SK-N-SH treated with all-trans-retinoic acid at 6 μM for 48 hours (cell line): Measurements from ENCODE around the gene OLAH.

Experiments
- ATAC-seq: fragments of 200-7000 bp; cut with Tn5 transposase; 3 replicates; pipeline ENCODE4 v1.9.1; 2020; ENCODE audit warnings: mild to moderate bottlenecking, moderate library complexity
- ARNTL ChIP-seq: fragments of 450-650 bp; formaldehyde crosslinking; IDR thresholded peaks from 2 replicates; pipeline ENCODE4 v1.5.0; 2020; ENCODE audit warnings: low read depth, mild to moderate bottlenecking, moderate library complexity, borderline replicate concordance
- BACH2 ChIP-seq: fragments of 250-450 bp; sonication (Bioruptor Pico); IDR thresholded peaks from 2 replicates; pipeline ENCODE4 v1.9.0; 2021; ENCODE audit warnings: mild to moderate bottlenecking, borderline replicate concordance
- CSDC2 ChIP-seq: fragments of 250-450 bp; sonication (Bioruptor Pico); IDR thresholded peaks from 2 replicates; pipeline ENCODE4 v1.5.0; 2020; ENCODE audit warnings: mild to moderate bottlenecking, moderate library complexity
- ESRRG ChIP-seq: fragments of 250-450 bp; sonication (Bioruptor Pico); IDR thresholded peaks from 2 replicates; pipeline ENCODE4 v1.6.1; 2021; ENCODE audit warnings: mild to moderate bottlenecking
- GLIS3 ChIP-seq: fragments of 250-450 bp; sonication (Bioruptor Pico); IDR thresholded peaks from 2 replicates; pipeline ENCODE4 v1.5.0; 2020; ENCODE audit warnings: mild to moderate bottlenecking, moderate library complexity
- ISL1 ChIP-seq: fragments of 250-450 bp; sonication (Bioruptor Pico); IDR thresholded peaks from 2 replicates; pipeline ENCODE4 v2.1.2; 2022; ENCODE audit warnings: mild to moderate bottlenecking, moderate library complexity
- OSR1 ChIP-seq: fragments of 250-450 bp; sonication (Bioruptor Pico); IDR thresholded peaks from 2 replicates; pipeline ENCODE4 v1.8.0; 2022; ENCODE audit warnings: moderate library complexity, mild to moderate bottlenecking, inconsistent platforms
- PPARA ChIP-seq: fragments of 250-450 bp; sonication (Bioruptor Pico); IDR thresholded peaks from 2 replicates; pipeline ENCODE4 v1.5.0; 2020; ENCODE audit warnings: mild to moderate bottlenecking, borderline replicate concordance
- RARB ChIP-seq: fragments of 250-450 bp; sonication (Bioruptor Pico); IDR thresholded peaks from 2 replicates; pipeline ENCODE4 v1.8.0; 2021; ENCODE audit warnings: mild to moderate bottlenecking, moderate library complexity
- SNAI2 ChIP-seq: fragments of 250-450 bp; sonication (Bioruptor Pico); IDR thresholded peaks from 2 replicates; pipeline ENCODE4 v1.5.0; 2020; ENCODE audit warnings: mild to moderate bottlenecking, moderate library complexity
- TCF4 ChIP-seq: fragments of 250-450 bp; sonication (Bioruptor Pico); IDR thresholded peaks from 2 replicates; pipeline ENCODE4 v1.8.0; 2021; ENCODE audit warnings: mild to moderate bottlenecking, moderate library complexity, borderline replicate concordance
- TOX ChIP-seq: fragments of 250-450 bp; sonication (Bioruptor Pico); IDR thresholded peaks from 2 replicates; pipeline ENCODE4 v1.8.0; 2021; ENCODE audit warnings: mild to moderate bottlenecking, moderate library complexity, borderline replicate concordance
- ZC3H10 ChIP-seq: fragments of 250-450 bp; sonication (Bioruptor Pico); IDR thresholded peaks from 2 replicates; pipeline ENCODE4 v1.5.1; 2021; ENCODE audit warnings: mild to moderate bottlenecking, moderate library complexity
- ZFP3 ChIP-seq: fragments of 250-450 bp; sonication (Bioruptor Pico); IDR thresholded peaks from 2 replicates; pipeline ENCODE4 v1.5.0; 2020; ENCODE audit warnings: mild to moderate bottlenecking, moderate library complexity
- ZFP30 ChIP-seq: fragments of 450-650 bp; formaldehyde crosslinking; IDR thresholded peaks from 2 replicates; pipeline ENCODE4 v1.5.0; 2022; ENCODE audit warnings: mild to moderate bottlenecking, moderate library complexity
- ZNF565 ChIP-seq: fragments of 450-650 bp; formaldehyde crosslinking; conservative IDR thresholded peaks from 2 replicates; pipeline ENCODE4 v1.5.0; 2020; ENCODE audit warnings: low read depth, mild to moderate bottlenecking, moderate library complexity
- ZNF70 ChIP-seq: fragments of 450-650 bp; formaldehyde crosslinking; IDR thresholded peaks from 2 replicates; pipeline ENCODE4 v1.5.0; 2020; ENCODE audit warnings: mild to moderate bottlenecking, moderate library complexity
- ZNF8 ChIP-seq: fragments of 450-650 bp; formaldehyde crosslinking; IDR thresholded peaks from 2 replicates; pipeline ENCODE4 v1.5.0; 2020; ENCODE audit warnings: mild to moderate bottlenecking, moderate library complexity
- TF ChIP-seq, protein P1 (sequence below): fragments of 250-450 bp; sonication (Bioruptor Pico); IDR thresholded peaks from 2 replicates; pipeline ENCODE4 v1.8.0; 2020; ENCODE audit warnings: mild to moderate bottlenecking, moderate library complexity, borderline replicate concordance
- TF ChIP-seq, protein P2 (sequence below): fragments of 250-450 bp; sonication (Bioruptor Pico); IDR thresholded peaks from 2 replicates; pipeline ENCODE4 v1.5.1; 2020; ENCODE audit warnings: low read depth, mild to moderate bottlenecking, moderate library complexity
- TF ChIP-seq, protein P3 (sequence below): fragments of 250-450 bp; sonication (Bioruptor Pico); IDR thresholded peaks from 2 replicates; pipeline ENCODE4 v1.5.0; 2020; ENCODE audit warnings: mild to moderate bottlenecking, moderate library complexity
- TF ChIP-seq, protein P4 (sequence below): fragments of 250-450 bp; sonication (Bioruptor Pico); IDR thresholded peaks from 2 replicates; pipeline ENCODE4 v1.8.0; 2021; ENCODE audit warnings: low read depth, mild to moderate bottlenecking, moderate library complexity, borderline replicate concordance

Gene OLAH

DNA sequence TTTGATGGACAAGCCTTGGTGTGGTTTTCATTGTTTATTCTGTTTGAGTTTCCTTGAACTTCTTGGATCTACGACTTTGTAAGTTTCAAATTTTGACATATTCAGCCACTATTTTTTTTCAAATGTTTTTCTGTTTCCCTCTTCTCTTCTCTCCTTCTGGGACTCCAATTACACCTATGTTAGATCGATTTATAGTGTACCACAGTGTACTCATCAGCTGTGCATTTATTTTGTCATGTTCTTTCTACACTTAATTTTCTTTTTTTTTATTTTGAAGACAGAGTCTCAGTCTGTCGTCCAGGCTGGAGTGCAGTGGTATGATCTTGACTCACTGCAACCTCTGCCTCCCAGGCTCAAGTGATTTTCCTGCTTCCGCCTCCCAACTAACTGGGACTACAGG lies 16.2 kb downstream of the OLAH start:
- no peak for TF ChIP-seq ZFP3 (CRISPR knock-in tag)
- no peak for TF ChIP-seq TOX (CRISPR knock-in tag)
- TF ChIP-seq ZC3H10 (CRISPR knock-in tag), result no peak
- no peak for TF ChIP-seq OSR1
- TF ChIP-seq, protein P1, sequence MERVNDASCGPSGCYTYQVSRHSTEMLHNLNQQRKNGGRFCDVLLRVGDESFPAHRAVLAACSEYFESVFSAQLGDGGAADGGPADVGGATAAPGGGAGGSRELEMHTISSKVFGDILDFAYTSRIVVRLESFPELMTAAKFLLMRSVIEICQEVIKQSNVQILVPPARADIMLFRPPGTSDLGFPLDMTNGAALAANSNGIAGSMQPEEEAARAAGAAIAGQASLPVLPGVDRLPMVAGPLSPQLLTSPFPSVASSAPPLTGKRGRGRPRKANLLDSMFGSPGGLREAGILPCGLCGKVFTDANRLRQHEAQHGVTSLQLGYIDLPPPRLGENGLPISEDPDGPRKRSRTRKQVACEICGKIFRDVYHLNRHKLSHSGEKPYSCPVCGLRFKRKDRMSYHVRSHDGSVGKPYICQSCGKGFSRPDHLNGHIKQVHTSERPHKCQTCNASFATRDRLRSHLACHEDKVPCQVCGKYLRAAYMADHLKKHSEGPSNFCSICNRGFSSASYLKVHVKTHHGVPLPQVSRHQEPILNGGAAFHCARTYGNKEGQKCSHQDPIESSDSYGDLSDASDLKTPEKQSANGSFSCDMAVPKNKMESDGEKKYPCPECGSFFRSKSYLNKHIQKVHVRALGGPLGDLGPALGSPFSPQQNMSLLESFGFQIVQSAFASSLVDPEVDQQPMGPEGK, result no peak
- no peak for TF ChIP-seq PPARA (CRISPR knock-in tag)
- TF ChIP-seq, protein P2, sequence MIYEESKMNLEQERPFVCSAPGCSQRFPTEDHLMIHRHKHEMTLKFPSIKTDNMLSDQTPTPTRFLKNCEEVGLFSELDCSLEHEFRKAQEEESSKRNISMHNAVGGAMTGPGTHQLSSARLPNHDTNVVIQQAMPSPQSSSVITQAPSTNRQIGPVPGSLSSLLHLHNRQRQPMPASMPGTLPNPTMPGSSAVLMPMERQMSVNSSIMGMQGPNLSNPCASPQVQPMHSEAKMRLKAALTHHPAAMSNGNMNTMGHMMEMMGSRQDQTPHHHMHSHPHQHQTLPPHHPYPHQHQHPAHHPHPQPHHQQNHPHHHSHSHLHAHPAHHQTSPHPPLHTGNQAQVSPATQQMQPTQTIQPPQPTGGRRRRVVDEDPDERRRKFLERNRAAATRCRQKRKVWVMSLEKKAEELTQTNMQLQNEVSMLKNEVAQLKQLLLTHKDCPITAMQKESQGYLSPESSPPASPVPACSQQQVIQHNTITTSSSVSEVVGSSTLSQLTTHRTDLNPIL (CRISPR knock-in tag), result no peak
- no peak for TF ChIP-seq ZFP30
- no peak for TF ChIP-seq CSDC2 (CRISPR knock-in tag)
- no peak for TF ChIP-seq SNAI2 (CRISPR knock-in tag)
- TF ChIP-seq ZNF565 (CRISPR knock-in tag), result no peak
- no peak for TF ChIP-seq ZNF70 (CRISPR knock-in tag)
- TF ChIP-seq RARB, result no peak
- TF ChIP-seq ARNTL (CRISPR knock-in tag), result no peak
- TF ChIP-seq, protein P3, sequence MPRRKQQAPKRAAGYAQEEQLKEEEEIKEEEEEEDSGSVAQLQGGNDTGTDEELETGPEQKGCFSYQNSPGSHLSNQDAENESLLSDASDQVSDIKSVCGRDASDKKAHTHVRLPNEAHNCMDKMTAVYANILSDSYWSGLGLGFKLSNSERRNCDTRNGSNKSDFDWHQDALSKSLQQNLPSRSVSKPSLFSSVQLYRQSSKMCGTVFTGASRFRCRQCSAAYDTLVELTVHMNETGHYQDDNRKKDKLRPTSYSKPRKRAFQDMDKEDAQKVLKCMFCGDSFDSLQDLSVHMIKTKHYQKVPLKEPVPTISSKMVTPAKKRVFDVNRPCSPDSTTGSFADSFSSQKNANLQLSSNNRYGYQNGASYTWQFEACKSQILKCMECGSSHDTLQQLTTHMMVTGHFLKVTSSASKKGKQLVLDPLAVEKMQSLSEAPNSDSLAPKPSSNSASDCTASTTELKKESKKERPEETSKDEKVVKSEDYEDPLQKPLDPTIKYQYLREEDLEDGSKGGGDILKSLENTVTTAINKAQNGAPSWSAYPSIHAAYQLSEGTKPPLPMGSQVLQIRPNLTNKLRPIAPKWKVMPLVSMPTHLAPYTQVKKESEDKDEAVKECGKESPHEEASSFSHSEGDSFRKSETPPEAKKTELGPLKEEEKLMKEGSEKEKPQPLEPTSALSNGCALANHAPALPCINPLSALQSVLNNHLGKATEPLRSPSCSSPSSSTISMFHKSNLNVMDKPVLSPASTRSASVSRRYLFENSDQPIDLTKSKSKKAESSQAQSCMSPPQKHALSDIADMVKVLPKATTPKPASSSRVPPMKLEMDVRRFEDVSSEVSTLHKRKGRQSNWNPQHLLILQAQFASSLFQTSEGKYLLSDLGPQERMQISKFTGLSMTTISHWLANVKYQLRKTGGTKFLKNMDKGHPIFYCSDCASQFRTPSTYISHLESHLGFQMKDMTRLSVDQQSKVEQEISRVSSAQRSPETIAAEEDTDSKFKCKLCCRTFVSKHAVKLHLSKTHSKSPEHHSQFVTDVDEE (CRISPR knock-in tag), result no peak
- TF ChIP-seq ISL1 (CRISPR knock-in tag), result no peak
- TF ChIP-seq, all 23 proteins: peak for 0
- ATAC-seq, result no peak

DNA sequence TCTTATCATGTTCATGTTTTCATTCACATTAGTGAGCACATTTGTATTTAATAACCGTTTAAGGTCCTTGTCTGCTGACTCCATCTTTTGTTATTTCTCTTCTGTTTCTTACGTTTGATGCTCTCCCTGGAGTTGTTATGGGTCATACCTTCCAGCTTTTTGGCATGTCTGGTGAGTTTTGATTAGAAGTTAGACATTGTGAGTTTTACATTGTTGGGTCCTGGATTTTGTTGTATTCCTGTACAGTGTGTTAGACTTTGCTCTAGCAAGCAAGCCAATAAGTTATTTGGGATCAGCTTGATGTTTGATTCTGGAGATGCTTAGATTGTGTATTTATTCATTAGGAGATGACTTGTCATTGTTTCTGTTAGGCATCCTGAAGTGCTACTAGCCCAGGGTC lies 16.9 kb downstream of the OLAH start:
- no peak for ATAC-seq
- no peak for TF ChIP-seq ZC3H10 (CRISPR knock-in tag)
- TF ChIP-seq SNAI2 (CRISPR knock-in tag), result no peak
- no peak for TF ChIP-seq ARNTL (CRISPR knock-in tag)
- TF ChIP-seq, protein P1, result no peak
- TF ChIP-seq ZFP3 (CRISPR knock-in tag), result no peak
- no peak for TF ChIP-seq ESRRG (CRISPR knock-in tag)

DNA sequence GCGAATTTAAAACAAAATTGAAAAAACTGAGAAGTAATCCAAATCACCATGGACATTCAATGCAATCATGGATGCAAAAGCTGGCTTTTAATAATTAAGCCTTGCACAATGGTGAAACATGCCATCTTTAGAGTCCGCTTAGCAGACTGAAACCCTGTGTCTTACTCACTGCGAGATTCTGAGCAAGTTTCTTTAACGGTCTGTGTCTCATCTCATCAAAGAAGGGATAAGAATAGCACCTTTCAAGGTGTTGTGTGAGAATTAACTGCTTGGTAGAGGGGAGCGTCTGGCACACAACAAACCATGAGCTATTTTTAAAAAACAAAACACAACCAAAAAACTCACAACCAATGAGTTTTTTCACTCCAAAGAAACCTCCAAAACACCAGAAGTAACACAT lies 23.4 kb downstream of the OLAH start:
- ATAC-seq, result no peak
- TF ChIP-seq, protein P2 (CRISPR knock-in tag), result no peak
- TF ChIP-seq CSDC2 (CRISPR knock-in tag) (no peak), ZC3H10 (CRISPR knock-in tag) (no peak), ARNTL (CRISPR knock-in tag) (no peak), GLIS3 (CRISPR knock-in tag) (no peak), SNAI2 (CRISPR knock-in tag) (no peak), ZNF8 (CRISPR knock-in tag) (no peak), ZNF70 (CRISPR knock-in tag) (no peak), BACH2 (no peak), ISL1 (CRISPR knock-in tag) (no peak), TCF4 (CRISPR knock-in tag) (no peak), ZNF565 (CRISPR knock-in tag) (no peak), ZFP30 (no peak), ZFP3 (CRISPR knock-in tag) (no peak), OSR1 (no peak), ESRRG (CRISPR knock-in tag) (no peak)
- TF ChIP-seq, protein P4, sequence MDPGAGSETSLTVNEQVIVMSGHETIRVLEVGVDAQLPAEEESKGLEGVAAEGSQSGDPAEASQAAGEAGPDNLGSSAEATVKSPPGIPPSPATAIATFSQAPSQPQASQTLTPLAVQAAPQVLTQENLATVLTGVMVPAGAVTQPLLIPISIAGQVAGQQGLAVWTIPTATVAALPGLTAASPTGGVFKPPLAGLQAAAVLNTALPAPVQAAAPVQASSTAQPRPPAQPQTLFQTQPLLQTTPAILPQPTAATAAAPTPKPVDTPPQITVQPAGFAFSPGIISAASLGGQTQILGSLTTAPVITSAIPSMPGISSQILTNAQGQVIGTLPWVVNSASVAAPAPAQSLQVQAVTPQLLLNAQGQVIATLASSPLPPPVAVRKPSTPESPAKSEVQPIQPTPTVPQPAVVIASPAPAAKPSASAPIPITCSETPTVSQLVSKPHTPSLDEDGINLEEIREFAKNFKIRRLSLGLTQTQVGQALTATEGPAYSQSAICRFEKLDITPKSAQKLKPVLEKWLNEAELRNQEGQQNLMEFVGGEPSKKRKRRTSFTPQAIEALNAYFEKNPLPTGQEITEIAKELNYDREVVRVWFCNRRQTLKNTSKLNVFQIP (CRISPR knock-in tag), result no peak
